ENCODE data around the gene FAAP100. TPM values are rescaled to one million over a fixed set of nuclear protein-coding genes. Genes with fewer than 3 reads are reported as not detected.
A peak's percentile ranks its signal among the peaks of the same experiment; 100 is the strongest.

Gene FAAP100
- total RNA-seq, 1 experiment from 2014 or later, result 39.4 TPM

GRCh38 chr17:81538651-81539570, 13.2 kb downstream of the FAAP100 start:
- peak overlapping the region; percentile 63 for H3K27ac Mint-ChIP-seq (ENCODE audit: unreplicated experiment)
- TF ChIP-seq CTCF (IDR thresholded peaks at IDR 0.05; ENCODE audit: unreplicated experiment), result no peak
- intact Hi-C loops (cut with micrococcal nuclease; ENCODE audit: unreplicated experiment), result no loop called here
- no peaks in the 10 kb centered on the region for H3K9me3 Mint-ChIP-seq (ENCODE audit: low read depth, unreplicated experiment)
- peaks cover 17% of the 10 kb centered on the region for H3K36me3 Mint-ChIP-seq (ENCODE audit: insufficient read depth, unreplicated experiment)
- peaks cover 13% of the 10 kb centered on the region for H3K27me3 Mint-ChIP-seq (ENCODE audit: unreplicated experiment)
- no peak for DNase-seq
- no TSS peak for BruUV-seq (replicated peaks)
- CTCF ChIA-PET, result interaction anchor here (1.1 kb wide), 1 partner anchor 286 kb away, joined by 3 read pairs; no protein-coding TSS in a partner anchor
- peaks cover 7% of the 10 kb centered on the region for H3K4me1 Mint-ChIP-seq (ENCODE audit: low read depth, unreplicated experiment)
- H3K4me3 Mint-ChIP-seq (ENCODE audit: low read depth, unreplicated experiment), result no peak overlapping the region

- peaks cover 17% of the 10 kb centered on the region for H3K36me3 Mint-ChIP-seq (ENCODE audit: insufficient read depth, unreplicated experiment)
- CTCF ChIA-PET, result interaction anchor here (1.1 kb wide), 1 partner anchor 285 kb away, joined by 3 read pairs; no protein-coding TSS in a partner anchor
- no TSS peak for BruUV-seq (replicated peaks)
- H3K27me3 Mint-ChIP-seq (ENCODE audit: unreplicated experiment), result peaks cover 13% of the 10 kb centered on the region
- no peaks in the 10 kb centered on the region for H3K9me3 Mint-ChIP-seq (ENCODE audit: low read depth, unreplicated experiment)
- H3K27ac Mint-ChIP-seq (ENCODE audit: unreplicated experiment), result peak overlapping the region; percentile 63
- peak overlapping the region; percentile 21 for H3K4me3 Mint-ChIP-seq (ENCODE audit: low read depth, unreplicated experiment)
- intact Hi-C loops (cut with micrococcal nuclease; ENCODE audit: unreplicated experiment), result no loop called here
- no peak for DNase-seq
- H3K4me1 Mint-ChIP-seq (ENCODE audit: low read depth, unreplicated experiment), result peaks cover 7% of the 10 kb centered on the region
- TF ChIP-seq CTCF (IDR thresholded peaks at IDR 0.05; ENCODE audit: unreplicated experiment), result no peak
Observed at GRCh38 chr17:81537856-81538555, 14.1 kb downstream of the FAAP100 start.

GRCh38 chr17:81537343-81537855, 14.8 kb downstream of the FAAP100 start:
- CTCF ChIA-PET, result interaction anchor here (1.1 kb wide), 1 partner anchor 284 kb away, joined by 3 read pairs; no protein-coding TSS in a partner anchor
- Mint-ChIP-seq H3K4me3 (ENCODE audit: low read depth, unreplicated experiment) (peak overlapping the region; percentile 21), H3K27ac (ENCODE audit: unreplicated experiment) (peak overlapping the region; percentile 63), H3K36me3 (ENCODE audit: insufficient read depth, unreplicated experiment) (peaks cover 17% of the 10 kb centered on the region), H3K27me3 (ENCODE audit: unreplicated experiment) (peaks cover 13% of the 10 kb centered on the region), H3K9me3 (ENCODE audit: low read depth, unreplicated experiment) (no peaks in the 10 kb centered on the region), H3K4me1 (ENCODE audit: low read depth, unreplicated experiment) (peaks cover 7% of the 10 kb centered on the region)
- TF ChIP-seq CTCF (IDR thresholded peaks at IDR 0.05; ENCODE audit: unreplicated experiment), result peak; percentile 62
- intact Hi-C loops (cut with micrococcal nuclease; ENCODE audit: unreplicated experiment), result no loop called here
- DNase-seq, result peak; percentile 67
- BruUV-seq (replicated peaks), result no TSS peak
